GM19035 (cell line): Measurements from ENCODE around the gene LTBP4.
"Not testable (repeated sequence)": the region's sequence is repeated elsewhere in the genome, so short reads cannot be mapped to it uniquely, and the experiment has no call there.

Experiments used
- ATAC-seq: cut with Tn5 transposase; IDR thresholded peaks from one replicate; pipeline ENCODE4 v1.9.1; 2021; ENCODE audit not compliant: unreplicated experiment

Gene LTBP4

GRCh38 chr19:40576585-40577451 is 24.4 kb upstream of the LTBP4 start, which contains the start of gene SHKBP1:
SHKBP1 (plus strand) TSS chr19:40576873; CDS start chr19:40576900, 27 bp downstream.
- ATAC-seq = peak; percentile 87

DNA sequence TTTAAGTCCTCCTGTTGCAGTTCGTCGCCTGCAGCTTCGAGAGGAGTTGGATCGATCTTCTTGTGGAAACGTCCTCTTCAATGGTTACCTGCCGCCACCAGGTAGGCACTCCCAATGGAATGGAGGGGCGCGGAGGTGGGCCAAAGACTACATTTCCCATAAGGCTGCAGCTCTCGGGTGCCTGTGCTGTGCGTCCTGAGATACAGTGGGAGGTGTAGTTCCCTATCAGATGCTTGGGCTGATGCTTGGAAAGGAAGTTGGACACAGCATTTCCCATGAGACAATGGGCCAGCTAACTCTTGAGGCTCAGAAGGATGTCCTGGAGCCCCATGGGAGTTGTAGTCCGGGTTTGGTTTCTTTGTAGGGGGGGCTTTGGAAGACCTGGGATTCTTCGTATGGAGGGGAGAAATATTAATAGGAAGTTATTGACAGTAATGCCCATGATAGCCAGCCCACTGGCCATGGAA is 22.7 kb upstream of the LTBP4 start:
- no peak for ATAC-seq

- ATAC-seq = no peak
Observed at GRCh38 chr19:40580619-40581018, 20.6 kb upstream of the LTBP4 start.

- no peak for ATAC-seq
Observed at GRCh38 chr19:40581531-40581930, 19.6 kb upstream of the LTBP4 start.

DNA sequence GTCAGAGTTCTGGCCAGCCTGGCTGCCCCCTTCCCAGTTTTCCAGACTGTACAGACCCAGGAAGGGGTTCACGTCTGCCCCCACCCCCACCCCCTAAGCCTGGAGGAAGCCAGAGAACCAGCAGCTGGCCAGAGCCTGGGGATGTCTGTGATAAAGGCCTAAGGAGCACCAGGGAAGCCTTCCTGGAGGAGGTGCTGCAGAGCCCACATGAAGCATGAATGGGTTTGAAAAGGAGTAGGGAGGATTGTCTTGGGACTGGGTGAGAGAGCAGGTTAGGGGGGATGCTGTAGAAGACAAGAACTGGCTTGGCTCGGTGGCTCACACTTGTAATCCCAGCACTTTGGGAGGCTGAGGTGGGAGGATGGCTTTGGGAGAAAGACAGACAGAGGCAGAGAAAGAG is 18.7 kb upstream of the LTBP4 start:
- ATAC-seq = no peak

DNA sequence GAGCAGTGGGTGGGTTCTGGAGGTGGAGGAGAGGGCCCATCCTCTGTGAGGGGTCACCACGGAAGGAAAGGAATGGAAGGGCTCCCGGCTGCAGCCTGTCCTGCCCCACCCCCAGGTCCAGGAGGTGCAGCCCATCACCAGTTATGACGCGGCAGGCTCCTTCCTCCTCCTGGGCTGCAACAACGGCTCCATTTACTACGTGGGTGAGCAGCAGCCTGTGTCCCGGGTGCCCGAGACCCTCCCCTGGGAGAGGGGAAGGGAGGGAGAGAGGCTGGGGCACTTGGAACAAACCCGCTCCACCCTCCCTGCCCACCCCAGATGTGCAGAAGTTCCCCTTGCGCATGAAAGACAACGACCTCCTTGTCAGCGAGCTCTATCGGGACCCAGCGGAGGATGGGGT is 17.9 kb upstream of the LTBP4 start:
- ATAC-seq = no peak

DNA sequence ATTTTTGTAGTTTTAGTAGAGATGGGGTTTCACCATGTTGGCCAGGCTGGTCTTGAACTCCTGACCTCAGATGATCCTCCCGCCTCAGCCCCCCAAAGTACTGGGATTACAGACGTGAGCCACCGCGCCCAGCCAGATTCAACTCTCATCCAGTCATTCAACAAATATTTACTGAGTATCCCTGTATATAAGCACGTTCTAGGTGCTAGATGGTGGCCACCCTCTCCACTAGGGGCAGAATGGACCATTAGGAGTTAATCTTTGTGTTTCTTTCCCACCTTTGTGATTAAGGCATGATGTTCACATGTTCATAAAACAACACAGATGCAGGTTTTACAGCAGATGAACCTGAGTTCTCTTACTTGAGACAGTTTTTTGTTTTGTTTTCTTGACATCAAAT is 17.2 kb upstream of the LTBP4 start:
- ATAC-seq = no peak

- ATAC-seq = no peak
Observed at GRCh38 chr19:40585241-40585981, 15.8 kb upstream of the LTBP4 start.

- ATAC-seq = no peak
Observed at GRCh38 chr19:40585982-40586422, 15.2 kb upstream of the LTBP4 start.

DNA sequence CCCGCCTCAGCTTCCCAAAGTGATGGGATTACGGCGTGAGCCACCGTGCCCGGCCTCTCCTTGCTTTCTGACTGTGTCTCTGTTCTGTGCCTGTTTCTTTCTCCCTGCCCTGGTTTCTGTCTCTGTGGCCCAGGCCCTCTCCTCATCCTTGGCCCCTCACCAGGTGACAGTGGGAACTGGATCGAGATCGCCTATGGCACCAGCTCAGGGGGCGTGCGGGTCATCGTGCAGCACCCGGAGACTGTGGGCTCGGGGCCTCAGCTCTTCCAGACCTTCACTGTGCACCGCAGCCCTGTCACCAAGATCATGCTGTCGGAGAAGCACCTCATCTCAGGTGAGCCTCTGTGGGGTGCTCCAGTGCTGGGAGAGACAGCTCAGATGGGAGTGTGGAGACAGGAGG is 14.6 kb upstream of the LTBP4 start:
- ATAC-seq = no peak

DNA sequence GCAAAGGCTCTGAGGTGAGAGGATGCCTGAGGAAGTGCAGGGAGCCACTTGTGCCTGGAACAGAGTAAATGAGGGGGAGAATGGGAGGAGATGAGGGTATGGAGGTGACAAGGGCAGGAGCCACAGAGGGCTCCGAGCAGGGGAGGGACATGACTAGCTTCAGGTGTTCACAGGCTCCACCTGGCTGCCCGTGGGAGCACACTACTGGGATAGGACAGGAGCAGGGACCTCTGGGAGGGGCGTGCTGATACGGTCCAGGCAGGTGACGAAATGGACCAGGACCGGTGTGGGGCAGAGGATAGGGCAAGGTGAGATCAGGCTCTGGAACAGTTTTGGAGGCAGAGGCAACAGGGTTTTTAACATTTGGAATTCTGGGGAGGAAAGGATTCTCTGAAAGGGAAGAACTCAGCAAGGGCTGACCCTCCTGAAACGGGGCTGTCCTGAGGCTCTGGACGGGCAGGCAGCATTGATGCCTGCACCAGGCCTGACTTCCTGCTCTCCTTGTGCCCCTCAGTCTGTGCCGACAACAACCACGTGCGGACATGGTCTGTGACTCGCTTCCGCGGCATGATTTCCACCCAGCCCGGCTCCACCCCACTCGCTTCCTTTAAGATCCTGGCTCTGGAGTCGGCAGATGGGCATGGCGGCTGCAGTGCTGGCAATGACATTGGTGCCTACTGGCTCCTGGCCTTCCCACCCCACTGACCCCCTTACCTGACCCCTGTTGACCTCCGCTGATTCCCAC is 12.9 kb upstream of the LTBP4 start:
- no peak for ATAC-seq

DNA sequence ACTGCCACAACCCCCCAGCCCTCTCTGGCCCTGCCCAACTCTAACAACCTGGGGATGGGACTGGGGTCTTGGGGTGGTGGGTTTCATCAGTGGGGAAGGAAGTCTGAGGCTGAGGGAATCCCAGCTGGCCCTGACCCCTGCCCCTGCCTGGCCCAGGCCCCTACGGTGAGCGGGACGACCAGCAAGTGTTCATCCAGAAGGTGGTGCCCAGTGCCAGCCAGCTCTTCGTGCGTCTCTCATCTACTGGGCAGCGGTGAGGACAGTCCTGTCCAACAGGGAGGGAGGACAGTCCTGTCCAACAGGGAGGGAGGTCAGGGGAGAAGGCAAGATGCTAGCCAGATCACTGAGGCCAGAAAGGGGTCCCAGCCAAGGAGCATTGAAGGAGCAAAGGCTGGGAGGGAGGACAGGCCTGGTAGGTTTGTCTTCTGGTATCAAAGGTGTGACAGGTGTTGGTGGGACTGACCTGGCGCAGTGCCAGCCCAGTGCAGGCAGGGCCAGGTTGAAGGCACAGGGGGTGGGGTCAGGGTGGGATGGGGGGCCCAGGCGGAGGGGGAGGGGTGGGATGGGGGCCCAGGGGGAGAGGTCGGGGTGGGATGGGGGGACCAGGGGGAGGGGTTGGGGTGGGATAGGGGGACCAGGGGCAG is 12.1 kb upstream of the LTBP4 start:
- no peak for ATAC-seq

DNA sequence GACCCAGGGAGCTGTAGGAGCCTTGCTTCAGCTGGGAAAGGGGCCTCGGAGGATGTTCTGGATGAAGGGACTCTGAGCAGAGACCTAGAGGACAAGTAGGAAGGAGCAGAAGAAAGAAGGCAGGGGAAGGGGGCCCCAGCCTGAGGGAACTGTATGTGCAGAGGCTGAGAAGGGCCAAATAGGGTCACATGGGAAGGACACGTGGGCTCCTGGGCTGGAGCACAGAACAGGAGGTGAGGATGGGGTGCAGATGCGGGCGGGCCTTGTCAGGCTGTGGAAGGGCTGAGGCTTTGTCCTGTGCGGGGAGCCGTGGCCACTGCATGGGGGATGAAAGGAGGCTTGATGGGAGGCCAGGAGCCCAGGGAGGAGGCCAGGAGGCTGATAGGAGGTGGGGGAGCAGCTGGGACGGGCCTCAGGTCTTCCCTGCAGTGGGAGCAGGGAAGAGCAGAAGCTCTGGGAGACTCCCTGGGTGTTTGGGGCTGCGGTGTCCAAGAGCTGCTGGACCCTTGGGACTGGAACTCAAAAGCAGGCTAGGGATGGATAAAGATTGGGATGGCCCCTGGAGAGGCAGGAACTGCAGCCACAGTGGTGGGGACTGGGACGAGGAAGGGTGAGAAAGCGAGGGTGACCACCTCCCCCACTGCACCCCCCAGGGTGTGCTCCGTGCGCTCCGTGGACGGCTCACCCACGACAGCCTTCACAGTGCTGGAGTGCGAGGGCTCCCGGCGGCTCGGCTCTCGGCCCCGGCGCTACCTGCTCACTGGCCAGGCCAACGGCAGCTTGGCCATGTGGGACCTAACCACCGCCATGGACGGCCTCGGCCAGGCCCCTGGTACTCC is 11.4 kb upstream of the LTBP4 start:
- ATAC-seq = no peak

DNA sequence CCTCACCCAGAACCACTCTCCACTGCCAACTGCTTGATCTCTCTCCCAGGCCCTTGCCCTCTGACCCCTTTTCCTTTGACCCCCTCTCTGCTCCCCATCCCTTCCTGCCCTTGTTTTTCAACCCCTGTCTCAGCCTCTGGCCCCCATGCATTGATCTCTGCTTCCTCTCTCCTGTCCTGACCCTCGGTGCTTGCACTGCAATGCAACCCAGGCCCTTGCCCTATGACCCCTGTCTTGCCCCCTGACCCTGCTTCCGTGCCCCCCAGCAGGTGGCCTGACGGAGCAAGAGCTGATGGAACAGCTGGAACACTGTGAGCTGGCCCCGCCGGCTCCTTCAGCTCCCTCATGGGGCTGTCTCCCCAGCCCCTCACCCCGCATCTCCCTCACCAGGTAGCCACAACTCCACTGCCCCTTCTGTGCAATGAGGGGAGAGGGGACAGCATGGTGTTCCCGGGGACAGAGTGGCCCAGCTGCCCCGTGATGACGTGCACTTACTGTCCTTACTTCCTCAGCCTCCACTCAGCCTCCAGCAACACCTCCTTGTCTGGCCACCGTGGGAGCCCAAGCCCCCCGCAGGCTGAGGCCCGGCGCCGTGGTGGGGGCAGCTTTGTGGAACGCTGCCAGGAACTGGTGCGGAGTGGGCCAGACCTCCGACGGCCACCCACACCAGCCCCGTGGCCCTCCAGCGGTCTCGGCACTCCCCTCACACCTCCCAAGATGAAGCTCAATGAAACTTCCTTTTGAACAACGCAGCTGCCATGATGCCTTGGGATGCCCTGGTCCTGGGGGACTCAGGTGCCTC is 10.5 kb upstream of the LTBP4 start:
- no peak for ATAC-seq

DNA sequence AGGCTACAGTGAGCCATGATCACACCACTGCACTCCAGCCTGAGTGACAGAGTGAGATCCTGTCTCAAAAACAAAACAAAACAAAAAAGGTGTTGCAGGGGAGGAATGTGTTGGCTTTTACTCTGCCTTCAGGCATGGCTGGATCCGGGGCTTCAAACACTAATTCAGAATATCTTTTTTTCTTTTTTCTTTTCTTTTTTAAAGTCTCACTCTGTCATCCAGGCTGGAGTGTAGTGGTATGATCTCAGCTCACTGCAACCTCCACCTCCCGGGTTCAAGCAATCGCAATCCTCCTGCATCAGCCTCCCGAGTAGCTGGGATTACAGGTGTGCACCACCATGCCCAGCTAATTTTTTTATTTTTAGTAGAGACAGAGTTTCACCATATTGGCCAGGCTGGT is 9.4 kb upstream of the LTBP4 start:
- ATAC-seq = not testable (repeated sequence)

GRCh38 chr19:40592170-40592569 is 9.0 kb upstream of the LTBP4 start:
- ATAC-seq = no peak

DNA sequence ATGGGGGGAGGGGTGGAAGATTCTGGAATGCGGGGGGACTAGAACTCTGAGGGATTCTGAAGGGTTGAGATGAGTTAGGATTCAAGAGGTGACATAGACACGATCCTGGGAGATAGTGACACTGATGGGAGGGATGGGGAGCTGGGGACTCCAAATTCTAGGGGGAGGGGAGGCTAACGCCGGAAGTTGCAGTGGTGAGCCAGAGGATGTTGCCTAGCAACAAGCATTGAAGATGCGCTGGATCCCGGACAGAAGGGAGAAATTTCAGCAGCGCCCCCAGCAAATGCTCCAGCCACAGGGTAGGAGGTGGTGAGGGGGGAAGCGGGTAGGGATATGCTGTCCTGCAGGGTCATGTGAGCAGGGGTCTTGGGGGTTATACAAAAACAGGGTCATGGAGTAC is 6.9 kb upstream of the LTBP4 start:
- no peak for ATAC-seq

DNA sequence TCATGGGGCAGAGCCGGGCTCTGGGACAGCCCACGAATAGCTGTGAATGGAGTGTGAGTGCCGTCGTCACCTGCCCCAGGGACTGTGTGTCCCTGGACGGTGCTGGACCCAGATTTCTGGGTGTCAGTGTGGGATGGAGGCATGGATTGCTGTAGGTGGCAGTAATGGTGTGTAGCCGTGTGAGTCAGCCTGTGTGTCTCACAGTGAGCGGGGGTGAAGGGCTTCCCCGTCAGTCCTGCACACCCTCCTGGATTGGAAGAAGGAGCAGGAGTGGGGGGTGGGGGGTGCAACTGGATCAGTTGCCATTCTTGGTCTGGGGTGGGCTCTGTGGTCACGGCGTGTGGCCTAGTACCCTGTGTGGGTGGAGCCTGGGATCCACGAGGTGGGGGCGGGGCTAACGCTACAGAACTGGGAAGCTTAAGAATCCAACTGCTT is 6.5 kb upstream of the LTBP4 start:
- no peak for ATAC-seq
